NCI-H748 (cell line): ENCODE data around the gene S100B.
"Not testable (repeated sequence)": the region's sequence is repeated elsewhere in the genome, so short reads cannot be mapped to it uniquely, and the experiment has no call there.

Experiments used
- DNase-seq: peaks from one replicate; lab custom pipeline; 2025; ENCODE audit not compliant: unreplicated experiment; lab: John Stamatoyannopoulos, UW

S100B gene

DNA sequence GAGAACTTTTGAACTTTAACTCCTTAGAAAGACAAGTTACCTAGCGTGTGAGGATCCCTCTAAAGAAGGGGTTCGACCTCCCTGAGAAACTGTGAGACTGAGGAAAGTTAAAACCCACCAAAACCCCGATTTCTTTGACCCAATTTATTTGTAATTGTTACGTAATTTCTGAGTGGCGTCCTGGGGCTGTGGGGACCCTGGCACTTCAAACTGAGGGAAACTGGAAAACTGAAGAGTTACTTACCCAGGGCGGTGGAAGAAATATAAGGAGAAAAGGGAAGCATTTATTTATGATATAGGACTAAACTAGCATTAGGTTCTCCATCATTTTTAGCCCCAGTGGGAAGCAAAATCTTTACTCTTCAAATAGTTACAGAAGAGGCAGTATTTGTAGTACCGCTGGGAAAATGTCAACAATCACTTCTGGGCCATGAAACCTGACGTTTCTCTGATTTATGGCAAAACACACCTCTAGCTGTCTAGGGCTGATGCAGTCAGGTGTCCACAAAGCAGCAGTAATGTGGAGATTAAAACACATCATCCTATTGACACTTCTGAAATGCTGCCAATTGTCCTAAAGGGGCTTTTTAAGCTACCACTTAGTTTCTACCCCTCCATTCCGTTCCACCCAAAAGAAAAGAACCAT is 430 bp downstream of the S100B start:
- DNase-seq, result peak; percentile 11

GRCh38 chr21:46603228-46603627 is 1.7 kb downstream of the S100B start:
- no peak for DNase-seq

- no peak for DNase-seq
Observed at GRCh38 chr21:46600978-46601377, 3.9 kb downstream of the S100B start.

DNA sequence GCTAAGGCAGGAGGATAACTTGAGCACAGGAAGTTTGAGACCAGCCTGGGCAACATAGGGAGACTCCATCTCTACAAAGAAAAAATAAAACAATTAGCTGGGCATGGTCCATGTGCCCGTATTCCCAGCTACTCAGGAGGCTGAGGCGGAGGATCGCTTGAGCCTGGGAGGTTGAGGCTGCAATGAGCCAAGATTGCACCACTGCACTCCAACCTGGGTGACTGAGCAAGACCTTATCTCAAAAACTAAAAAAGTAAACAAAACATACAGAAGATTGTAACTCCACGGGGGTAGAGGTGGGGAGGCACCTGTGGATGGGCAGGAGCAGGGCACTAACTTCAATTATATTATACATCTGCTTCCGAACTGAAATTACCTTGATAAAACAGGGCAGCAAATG is 4.6 kb downstream of the S100B start:
- DNase-seq, result no peak

GRCh38 chr21:46598581-46599572 is 6.0 kb downstream of the S100B start:
- peak; percentile 47 for DNase-seq

DNA sequence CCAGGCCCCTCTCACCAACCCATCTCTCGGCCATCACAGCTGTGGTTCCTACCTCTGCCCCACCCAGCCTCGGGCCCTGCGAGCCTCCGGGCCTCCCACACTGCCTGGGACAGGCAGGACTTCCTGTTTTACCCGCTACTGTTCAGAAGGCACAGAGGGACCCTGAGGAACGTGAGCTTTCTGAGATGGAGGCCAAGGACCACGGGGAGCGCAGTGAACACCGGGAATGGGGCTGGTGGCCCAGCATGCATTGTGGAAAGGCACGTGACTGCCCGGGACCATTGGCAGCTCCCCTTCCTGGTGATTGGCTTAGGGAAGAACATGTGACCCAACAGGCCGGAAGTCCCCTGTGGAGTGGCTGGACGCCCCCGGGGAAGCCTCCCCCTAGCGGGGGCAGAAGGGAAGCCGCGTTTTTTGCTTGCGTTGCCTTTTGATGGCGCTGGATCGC is 7.0 kb downstream of the S100B start:
- no peak for DNase-seq

GRCh38 chr21:46597031-46597430 is 7.9 kb downstream of the S100B start:
- DNase-seq, result no peak

GRCh38 chr21:46596201-46596600 is 8.7 kb downstream of the S100B start:
- DNase-seq, result no peak

GRCh38 chr21:46594276-46594675 is 10.6 kb downstream of the S100B start:
- no peak for DNase-seq

DNA sequence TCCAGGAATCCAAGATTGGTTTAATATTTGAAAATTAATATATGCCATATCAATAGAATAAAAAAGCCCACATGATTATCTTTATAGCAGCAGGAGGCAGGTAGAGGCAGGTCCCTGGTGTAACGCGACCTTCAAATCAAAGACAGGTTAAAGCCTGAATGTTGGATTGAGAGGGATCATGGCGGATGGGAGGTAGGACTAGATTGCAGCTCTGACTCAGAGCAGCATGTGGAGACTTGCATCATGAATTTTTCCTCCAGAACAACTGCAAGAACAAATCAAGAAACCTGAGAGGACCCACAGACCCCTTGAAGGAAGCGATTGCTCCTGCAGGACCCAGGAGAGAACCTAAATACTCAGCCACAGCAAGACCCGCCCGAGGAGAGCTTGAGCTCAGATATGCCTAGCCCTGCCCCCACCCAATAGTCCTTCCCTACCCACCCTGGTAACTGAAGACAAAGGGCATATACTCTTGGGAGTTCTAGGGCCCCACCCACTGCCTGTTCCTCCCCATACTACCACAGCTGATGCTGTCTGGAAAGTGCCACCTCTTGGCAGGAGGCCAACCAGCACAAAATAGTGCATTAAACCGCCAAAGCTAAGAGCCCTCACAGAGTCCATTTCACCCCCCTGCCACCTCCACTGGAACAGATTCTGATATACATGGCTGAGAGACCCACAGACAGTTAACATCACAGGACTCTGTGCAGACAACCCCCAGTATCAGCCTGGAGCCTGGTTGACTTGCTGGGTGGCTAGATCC is 19.5 kb downstream of the S100B start:
- peak; percentile 77 for DNase-seq

DNA sequence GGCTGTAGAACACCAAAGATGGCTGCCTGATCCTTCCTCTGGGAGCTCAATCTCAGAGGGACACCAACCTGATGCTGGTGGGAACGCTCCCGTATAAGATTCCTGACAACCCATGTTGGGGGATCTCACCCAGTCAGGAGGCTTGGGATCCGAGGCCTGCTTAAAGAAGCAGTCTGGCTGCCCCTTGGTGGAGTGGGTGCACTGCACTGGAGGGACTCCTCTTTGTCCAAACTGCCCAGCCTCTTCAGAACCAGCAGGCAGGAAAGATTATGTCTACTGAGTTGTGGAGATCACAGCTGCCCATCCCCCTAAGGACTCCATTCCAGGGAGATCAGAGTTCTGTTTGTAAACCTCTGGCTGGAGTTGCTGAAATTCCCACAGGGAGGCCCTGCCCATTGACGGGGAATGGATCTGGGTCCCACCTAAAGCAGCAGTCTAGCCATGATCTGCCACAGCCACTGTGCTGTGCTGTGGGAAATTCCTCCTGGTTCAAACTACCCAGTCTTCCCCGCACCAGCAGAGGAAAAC is 23.0 kb downstream of the S100B start:
- DNase-seq, result no peak

GRCh38 chr21:46579394-46579793 is 25.5 kb downstream of the S100B start:
- DNase-seq, result not testable (repeated sequence)

- DNase-seq, result not testable (repeated sequence)
Observed at GRCh38 chr21:46577786-46578185, 27.1 kb downstream of the S100B start.

DNA sequence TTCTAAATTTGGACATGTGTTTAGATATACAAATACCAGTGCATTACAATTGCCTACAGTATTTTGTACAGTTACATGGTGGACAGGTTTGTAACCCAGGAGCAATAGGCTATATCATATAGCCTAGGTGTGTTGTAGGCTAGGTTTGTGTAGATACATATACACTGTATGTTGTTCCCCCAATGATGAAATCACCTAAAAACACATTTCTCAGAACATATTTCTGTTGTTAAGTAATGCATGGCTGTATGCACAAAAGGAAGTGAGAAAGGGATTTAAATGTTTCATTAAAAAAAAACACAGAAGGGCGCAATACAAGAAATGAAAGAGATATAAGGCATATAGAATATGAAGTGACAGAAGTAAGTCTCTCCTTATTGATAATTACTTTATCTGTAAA is 32.0 kb downstream of the S100B start:
- no peak for DNase-seq

DNA sequence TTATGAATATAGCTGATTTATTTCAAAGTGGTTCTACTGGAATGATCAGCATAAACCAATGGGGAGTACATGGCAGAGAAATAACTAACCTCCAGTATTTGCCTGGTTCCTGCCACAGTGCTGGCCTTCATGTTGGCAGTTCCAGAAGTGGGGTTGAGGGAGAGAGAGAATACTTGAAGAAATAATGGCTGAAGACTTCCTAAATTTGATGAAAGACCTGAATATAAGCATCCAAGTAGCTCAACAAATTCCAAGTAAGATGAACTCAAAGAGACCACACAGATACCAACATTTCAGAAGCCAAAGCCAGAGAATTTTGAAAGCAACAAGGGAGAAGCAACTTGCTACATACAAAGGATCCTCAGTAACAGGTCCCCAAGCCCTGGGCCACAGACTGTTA is 34.3 kb downstream of the S100B start:
- DNase-seq, result no peak

DNA sequence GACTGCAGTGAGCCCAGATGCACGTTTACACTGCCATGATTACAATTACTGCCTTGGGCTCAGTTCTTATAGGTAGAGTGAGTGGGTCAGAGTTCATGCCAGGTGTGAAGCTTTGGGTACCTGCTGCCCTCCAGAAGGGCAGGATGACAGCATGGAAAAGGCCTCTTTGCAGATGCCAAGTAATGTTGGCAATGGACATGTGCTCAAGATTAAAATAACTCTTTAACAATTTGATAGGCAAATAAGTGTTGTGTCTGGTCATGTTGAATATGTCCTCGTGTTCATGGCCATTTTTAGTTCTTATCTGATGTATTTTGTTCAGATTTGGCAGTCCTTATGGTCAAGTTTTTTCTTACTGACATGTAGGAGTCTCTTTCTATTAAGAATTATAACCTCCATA is 34.8 kb downstream of the S100B start:
- DNase-seq, result no peak

DNA sequence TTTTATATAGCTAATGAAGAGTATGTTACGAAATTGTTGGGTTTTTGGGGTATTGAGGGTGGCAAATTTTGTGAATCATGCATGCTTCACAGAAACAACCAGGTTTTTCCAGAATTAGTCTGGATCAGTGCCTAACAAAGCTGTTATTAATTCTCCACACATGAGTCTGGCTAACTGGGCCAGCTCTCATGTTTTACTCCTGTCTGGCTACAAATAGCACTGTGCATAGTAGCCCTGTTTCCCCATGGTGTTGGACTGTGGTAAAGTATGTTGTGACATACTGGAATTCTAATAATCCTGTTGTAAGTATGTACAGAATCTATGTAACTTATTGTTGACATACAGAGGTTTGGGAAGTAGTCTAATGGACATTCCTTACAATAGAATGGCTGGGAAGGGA is 35.8 kb downstream of the S100B start:
- DNase-seq, result no peak

DNA sequence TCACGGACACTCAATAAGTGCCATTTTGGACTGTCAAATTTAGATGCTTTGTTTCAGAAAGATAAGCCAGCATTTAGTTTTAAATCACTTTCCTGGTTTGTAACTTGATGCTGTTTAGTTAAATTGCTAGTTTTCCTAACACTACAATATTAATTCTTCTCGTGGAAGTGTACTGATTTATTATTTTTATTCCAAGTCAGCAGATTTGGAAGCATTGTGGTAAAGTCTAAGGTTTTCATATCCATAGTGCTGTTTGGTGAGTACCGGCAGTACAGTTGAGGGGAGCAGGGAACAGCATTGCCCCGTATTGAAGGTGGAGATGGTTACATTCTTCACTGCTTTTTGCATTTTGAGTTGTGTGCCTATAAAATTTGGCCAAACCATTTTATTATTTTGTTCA is 36.3 kb downstream of the S100B start:
- no peak for DNase-seq

GRCh38 chr21:46567348-46567747 is 37.5 kb downstream of the S100B start:
- no peak for DNase-seq

- no peak for DNase-seq
Observed at GRCh38 chr21:46564391-46564790, 40.5 kb downstream of the S100B start.

- no peak for DNase-seq
Observed at GRCh38 chr21:46562964-46563607, 41.8 kb downstream of the S100B start.
